Measurements from ENCODE around the gene SNX25.

DNA sequence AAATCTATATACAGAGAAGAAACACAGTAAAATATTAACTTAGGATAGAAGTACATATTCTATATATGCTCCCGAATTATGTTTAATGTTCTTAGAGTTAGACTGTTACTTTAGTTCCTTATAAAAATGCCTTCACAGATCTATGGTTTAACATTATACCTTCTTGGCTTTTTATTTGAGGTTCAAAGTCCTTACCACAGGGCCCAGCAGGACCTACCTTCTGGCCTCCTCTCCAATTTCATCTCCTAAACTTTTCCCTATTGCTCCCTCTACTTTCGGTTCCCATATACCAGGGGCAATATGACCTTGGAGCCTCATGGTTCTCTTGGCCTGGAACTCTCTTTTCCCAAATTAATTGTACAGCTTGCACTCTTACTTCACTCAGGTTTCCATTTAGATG is 199.0 kb downstream of the SNX25 start:
- TF ChIP-seq GABPA (IDR thresholded peaks at IDR 0.05 in 1 of 2, conservative IDR thresholded peaks at IDR 0.05 in 1 of 2), result no peak
- TF ChIP-seq CTCF (IDR thresholded peaks at IDR 0.05; ENCODE audit: low read depth, low read length, missing input control), result no peak
- TF ChIP-seq, protein P1, sequence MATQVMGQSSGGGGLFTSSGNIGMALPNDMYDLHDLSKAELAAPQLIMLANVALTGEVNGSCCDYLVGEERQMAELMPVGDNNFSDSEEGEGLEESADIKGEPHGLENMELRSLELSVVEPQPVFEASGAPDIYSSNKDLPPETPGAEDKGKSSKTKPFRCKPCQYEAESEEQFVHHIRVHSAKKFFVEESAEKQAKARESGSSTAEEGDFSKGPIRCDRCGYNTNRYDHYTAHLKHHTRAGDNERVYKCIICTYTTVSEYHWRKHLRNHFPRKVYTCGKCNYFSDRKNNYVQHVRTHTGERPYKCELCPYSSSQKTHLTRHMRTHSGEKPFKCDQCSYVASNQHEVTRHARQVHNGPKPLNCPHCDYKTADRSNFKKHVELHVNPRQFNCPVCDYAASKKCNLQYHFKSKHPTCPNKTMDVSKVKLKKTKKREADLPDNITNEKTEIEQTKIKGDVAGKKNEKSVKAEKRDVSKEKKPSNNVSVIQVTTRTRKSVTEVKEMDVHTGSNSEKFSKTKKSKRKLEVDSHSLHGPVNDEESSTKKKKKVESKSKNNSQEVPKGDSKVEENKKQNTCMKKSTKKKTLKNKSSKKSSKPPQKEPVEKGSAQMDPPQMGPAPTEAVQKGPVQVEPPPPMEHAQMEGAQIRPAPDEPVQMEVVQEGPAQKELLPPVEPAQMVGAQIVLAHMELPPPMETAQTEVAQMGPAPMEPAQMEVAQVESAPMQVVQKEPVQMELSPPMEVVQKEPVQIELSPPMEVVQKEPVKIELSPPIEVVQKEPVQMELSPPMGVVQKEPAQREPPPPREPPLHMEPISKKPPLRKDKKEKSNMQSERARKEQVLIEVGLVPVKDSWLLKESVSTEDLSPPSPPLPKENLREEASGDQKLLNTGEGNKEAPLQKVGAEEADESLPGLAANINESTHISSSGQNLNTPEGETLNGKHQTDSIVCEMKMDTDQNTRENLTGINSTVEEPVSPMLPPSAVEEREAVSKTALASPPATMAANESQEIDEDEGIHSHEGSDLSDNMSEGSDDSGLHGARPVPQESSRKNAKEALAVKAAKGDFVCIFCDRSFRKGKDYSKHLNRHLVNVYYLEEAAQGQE (IDR thresholded peaks at IDR 0.05), result no peak
- TF ChIP-seq YY1 (IDR thresholded peaks at IDR 0.05), result no peak
- TF ChIP-seq, protein P2, sequence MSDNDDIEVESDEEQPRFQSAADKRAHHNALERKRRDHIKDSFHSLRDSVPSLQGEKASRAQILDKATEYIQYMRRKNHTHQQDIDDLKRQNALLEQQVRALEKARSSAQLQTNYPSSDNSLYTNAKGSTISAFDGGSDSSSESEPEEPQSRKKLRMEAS (IDR thresholded peaks at IDR 0.05), result no peak
- TF ChIP-seq, protein P3, sequence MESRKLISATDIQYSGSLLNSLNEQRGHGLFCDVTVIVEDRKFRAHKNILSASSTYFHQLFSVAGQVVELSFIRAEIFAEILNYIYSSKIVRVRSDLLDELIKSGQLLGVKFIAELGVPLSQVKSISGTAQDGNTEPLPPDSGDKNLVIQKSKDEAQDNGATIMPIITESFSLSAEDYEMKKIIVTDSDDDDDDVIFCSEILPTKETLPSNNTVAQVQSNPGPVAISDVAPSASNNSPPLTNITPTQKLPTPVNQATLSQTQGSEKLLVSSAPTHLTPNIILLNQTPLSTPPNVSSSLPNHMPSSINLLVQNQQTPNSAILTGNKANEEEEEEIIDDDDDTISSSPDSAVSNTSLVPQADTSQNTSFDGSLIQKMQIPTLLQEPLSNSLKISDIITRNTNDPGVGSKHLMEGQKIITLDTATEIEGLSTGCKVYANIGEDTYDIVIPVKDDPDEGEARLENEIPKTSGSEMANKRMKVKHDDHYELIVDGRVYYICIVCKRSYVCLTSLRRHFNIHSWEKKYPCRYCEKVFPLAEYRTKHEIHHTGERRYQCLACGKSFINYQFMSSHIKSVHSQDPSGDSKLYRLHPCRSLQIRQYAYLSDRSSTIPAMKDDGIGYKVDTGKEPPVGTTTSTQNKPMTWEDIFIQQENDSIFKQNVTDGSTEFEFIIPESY (IDR thresholded peaks at IDR 0.05), result no peak
- no peak for TF ChIP-seq RAD21 (IDR thresholded peaks at IDR 0.05)
- no peak for TF ChIP-seq TAF1 (conservative IDR thresholded peaks at IDR 0.05)
- no peak for TF ChIP-seq FOXA1 (IDR thresholded peaks at IDR 0.05)
- no peak for TF ChIP-seq EGR1 (IDR thresholded peaks at IDR 0.05; ENCODE audit: low read depth in 2 of 2)
- TF ChIP-seq JUND (IDR thresholded peaks at IDR 0.05), result no peak
- TF ChIP-seq, protein P4, sequence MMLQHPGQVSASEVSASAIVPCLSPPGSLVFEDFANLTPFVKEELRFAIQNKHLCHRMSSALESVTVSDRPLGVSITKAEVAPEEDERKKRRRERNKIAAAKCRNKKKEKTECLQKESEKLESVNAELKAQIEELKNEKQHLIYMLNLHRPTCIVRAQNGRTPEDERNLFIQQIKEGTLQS (IDR thresholded peaks at IDR 0.05), result no peak

Data from liver (tissue), 3 donors.